Thyroid gland (tissue), 4 donors: Measurements from ENCODE around the gene APMAP.

Experiments used
- CTCF ChIP-seq, 6 experiments: fragments of 200-600 bp in 3 of 6; fragments of 450-650 bp in 3 of 6; sonication (generic) in 3 of 6; IDR thresholded peaks; one replicate each; pipeline ENCODE4 v1.5.1; 2016 to 2019; ENCODE audit warnings: antibody characterized with exemption in 6 of 6, mild to moderate bottlenecking in 2 of 6, inconsistent platforms in 1 of 6, moderate library complexity in 1 of 6
- POLR2A ChIP-seq, 2 donors: fragments of 450-650 bp; IDR thresholded peaks; one replicate each; pipeline ENCODE4 v1.6.1; 2017; ENCODE audit warnings: antibody characterized with exemption in 2 of 2, mild to moderate bottlenecking in 2 of 2, moderate library complexity in 1 of 2

DNA sequence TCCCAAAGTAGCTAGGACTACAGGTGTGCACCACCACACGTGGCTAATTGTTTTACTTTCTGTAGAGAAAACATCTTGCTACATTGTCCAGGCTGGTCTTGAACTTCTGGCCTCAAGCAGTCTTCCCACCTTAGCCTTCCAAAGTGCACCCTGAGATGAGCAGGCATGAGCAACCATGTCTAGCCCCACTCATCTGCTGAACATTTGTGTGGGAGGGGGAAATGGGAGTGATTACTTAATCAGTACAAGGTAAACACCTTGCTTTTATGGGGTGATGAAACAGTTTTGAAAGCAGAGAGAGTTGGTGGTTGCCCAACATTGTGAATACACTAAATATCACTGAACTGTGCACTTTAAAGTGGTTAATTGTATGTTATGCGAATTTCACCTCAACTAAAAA lies 5.3 kb downstream of the APMAP start:
- TF ChIP-seq CTCF (IDR thresholded peaks at IDR 0.05): no peak
- no peak for TF ChIP-seq POLR2A (IDR thresholded peaks at IDR 0.05)
